Kidney epithelial cell (primary cell): Measurements from ENCODE around the gene NSDHL. TPM values are rescaled to one million over a fixed set of nuclear protein-coding genes. Genes with fewer than 3 reads are reported as not detected.
"Not testable (repeated sequence)": the region's sequence is repeated elsewhere in the genome, so short reads cannot be mapped to it uniquely, and the experiment has no call there.

Source experiments
- DNase-seq: peaks from one replicate; pipeline ENCODE4 v3.0.0-alpha.2; 2010; ENCODE audit warnings: low read depth
- H3K27me3 ChIP-seq: 2 replicates; pipeline ENCODE4 v1.6.0; 2011; ENCODE audit warnings: low read length; ENCODE audit not compliant: control insufficient read depth, insufficient read depth
- H3K36me3 ChIP-seq: 2 replicates; pipeline ENCODE4 v1.5.1; 2011; ENCODE audit warnings: low read length; ENCODE audit not compliant: control insufficient read depth, insufficient read depth
- H3K4me3 ChIP-seq: 2 replicates; pipeline ENCODE4 v1.5.1; 2011; ENCODE audit warnings: low read depth, mild to moderate bottlenecking, control low read depth, low read length
- CTCF ChIP-seq: IDR thresholded peaks from 2 replicates; pipeline ENCODE4 v1.5.1; 2011; ENCODE audit warnings: mild to moderate bottlenecking, moderate library complexity, low read length, control low read depth, inconsistent platforms; ENCODE audit not compliant: insufficient read depth, poor library complexity, severe bottlenecking
- total RNA-seq: library from RNA; depleted of rRNA; stranded (reverse); fragments of >200 nt; gene quantifications from 2 replicates; pipeline ENCODE4 v1.2.3, GENCODE V29; 2015

NSDHL gene
- 26.5 and 31.3 TPM in 2 replicates for total RNA-seq

GRCh38 chrX:152830312-152831305, at the start of gene NSDHL, which contains the start of gene CETN2:
NSDHL (plus strand) TSS chrX:152831063; CDS start chrX:152846325, 15,262 bp downstream.
CETN2 (minus strand) TSS chrX:152830757; CDS start chrX:152830710, 47 bp downstream.
- Histone ChIP-seq H3K27me3 (no peaks in the 10 kb centered on the region), H3K4me3 (peak within 1 kb of the TSS; percentile 53), H3K36me3 (no peaks in the 10 kb centered on the region)
- DNase-seq: peak; percentile 72
- no peak for TF ChIP-seq CTCF

GRCh38 chrX:152787062-152787461, 43.8 kb upstream of the NSDHL start:
- H3K4me3 ChIP-seq, DNase-seq, H3K27me3 ChIP-seq: not testable (repeated sequence)

DNA sequence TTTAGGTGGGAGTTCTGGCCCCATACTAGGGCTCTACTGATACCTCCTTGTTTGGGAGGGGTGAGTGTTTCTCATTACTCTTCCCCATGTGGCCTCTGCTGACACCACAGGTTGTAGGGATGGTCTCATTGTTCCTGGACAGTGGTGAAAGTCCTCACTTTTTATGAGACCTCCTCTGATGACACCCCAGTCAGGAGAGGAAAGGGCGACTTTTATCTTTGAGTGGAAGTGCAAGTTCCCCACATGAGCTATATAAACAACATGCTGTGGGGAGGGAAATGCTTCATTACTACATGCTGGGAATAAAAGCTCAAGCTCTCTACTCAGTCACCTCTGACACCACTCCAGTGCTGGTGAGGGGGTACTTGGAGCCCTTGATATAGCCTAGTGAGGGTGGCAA, 31.9 kb upstream of the NSDHL start:
- Histone ChIP-seq H3K36me3 (no peaks in the 10 kb centered on the region), H3K27me3 (no peaks in the 10 kb centered on the region), H3K4me3 (no peak overlapping the region)
- TF ChIP-seq CTCF: no peak
- no peak for DNase-seq

More at GRCh38 chrX:152787062-152787461, 43.8 kb upstream of the NSDHL start:
- H3K36me3 ChIP-seq: not testable (repeated sequence)

- Histone ChIP-seq H3K36me3 (no peaks in the 10 kb centered on the region), H3K27me3 (no peaks in the 10 kb centered on the region), H3K4me3 (no peak overlapping the region)
- no peak for TF ChIP-seq CTCF
- DNase-seq: no peak
These were observed 24.8 kb upstream of the NSDHL start for GRCh38 chrX:152806035-152806434.

DNA sequence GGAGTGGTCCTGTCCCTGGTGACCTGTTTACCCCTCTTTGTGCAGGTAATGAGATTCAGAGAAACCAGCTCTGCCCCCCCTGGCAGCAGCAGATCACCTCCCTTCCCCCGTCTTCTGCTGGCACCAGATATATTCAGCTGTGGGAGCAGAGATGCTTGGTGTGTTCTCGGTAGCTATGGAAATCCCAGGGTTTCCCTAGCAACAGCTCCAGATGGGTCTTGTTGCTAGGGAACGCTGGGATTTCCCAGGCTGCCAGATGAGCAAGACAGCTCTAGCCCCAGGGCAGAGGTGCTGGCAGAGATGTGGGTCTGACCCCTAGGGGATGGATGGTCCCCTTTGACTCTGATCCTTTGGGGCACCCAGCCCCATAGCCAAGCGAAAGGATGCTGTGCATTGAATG, 20.5 kb upstream of the NSDHL start:
- no peak for TF ChIP-seq CTCF
- no peaks in the 10 kb centered on the region for H3K27me3 ChIP-seq
- no peaks in the 10 kb centered on the region for H3K36me3 ChIP-seq
- no peak for DNase-seq
- H3K4me3 ChIP-seq: no peak overlapping the region

GRCh38 chrX:152813206-152813605, 17.7 kb upstream of the NSDHL start:
- no peaks in the 10 kb centered on the region for H3K36me3 ChIP-seq
- no peak for TF ChIP-seq CTCF
- no peak for DNase-seq
- H3K4me3 ChIP-seq: no peak overlapping the region
- no peaks in the 10 kb centered on the region for H3K27me3 ChIP-seq
